ENCODE data around the gene ELL3.
A peak's percentile ranks its signal among the peaks of the same experiment; 100 is the strongest.
"Not testable (repeated sequence)": the region's sequence is repeated elsewhere in the genome, so short reads cannot be mapped to it uniquely, and the experiment has no call there.

Gene ELL3

GRCh38 chr15:43776718-43777266, at the start of gene ELL3:
Gene ELL3 (minus strand): TSS chr15:43776966. CDS start chr15:43776901, 65 bp downstream.
- DNase-seq: peak in 33 of 56 donors; percentile 4 to 68 (median 53)

- no peak for DNase-seq
Measured at GRCh38 chr15:43826029-43826507, 49.3 kb upstream of the ELL3 start.

- DNase-seq: not testable (repeated sequence)
Measured at GRCh38 chr15:43825305-43825704, 48.5 kb upstream of the ELL3 start.

- peak; percentile 48 to 97 (median 88) for DNase-seq
Measured at GRCh38 chr15:43824302-43825246, 47.8 kb upstream of the ELL3 start, which contains the start of gene MFAP1. Gene MFAP1 (minus strand): TSS chr15:43824690. CDS start chr15:43824569, 121 bp downstream.

- DNase-seq: no peak
Measured at GRCh38 chr15:43821505-43821904, 44.7 kb upstream of the ELL3 start.

- DNase-seq: not testable (repeated sequence)
Measured at GRCh38 chr15:43815064-43815463, 38.3 kb upstream of the ELL3 start.

GRCh38 chr15:43808960-43809678, 32.4 kb upstream of the ELL3 start:
- DNase-seq: no peak

GRCh38 chr15:43808435-43808950, 31.7 kb upstream of the ELL3 start:
- DNase-seq: no peak

- DNase-seq: not testable (repeated sequence)
Measured at GRCh38 chr15:43802676-43803075, 25.9 kb upstream of the ELL3 start.

- DNase-seq: peak; percentile 42 to 97 (median 88)
Measured at GRCh38 chr15:43800286-43801141, 23.7 kb upstream of the ELL3 start, which contains the start of gene HYPK. Gene HYPK (plus strand): TSS chr15:43800599. CDS start chr15:43800623, 24 bp downstream.

- DNase-seq: peak in 2 of 56 donors; percentile 28 to 38
Measured at GRCh38 chr15:43799945-43800285, 23.1 kb upstream of the ELL3 start, which contains the start of gene SERINC4. Gene SERINC4 (minus strand): TSS chr15:43800220. CDS start chr15:43799986, 234 bp downstream.

GRCh38 chr15:43799209-43799944, 22.6 kb upstream of the ELL3 start:
- DNase-seq: peak in 1 of 56 donors; percentile 23

- DNase-seq: no peak
Measured at GRCh38 chr15:43796566-43796965, 19.8 kb upstream of the ELL3 start.

GRCh38 chr15:43795997-43796396, 19.2 kb upstream of the ELL3 start:
- no peak for DNase-seq

- no peak for DNase-seq
Measured at GRCh38 chr15:43795197-43795596, 18.4 kb upstream of the ELL3 start.

GRCh38 chr15:43794269-43795037, 17.7 kb upstream of the ELL3 start:
- DNase-seq: peak in 1 of 56 donors; percentile 7

GRCh38 chr15:43793647-43794046, 16.9 kb upstream of the ELL3 start:
- DNase-seq: no peak

GRCh38 chr15:43792761-43793476, 16.2 kb upstream of the ELL3 start:
- peak in 4 of 56 donors; percentile 18 to 62 (median 31) for DNase-seq
